ENCODE measurements around the gene TEC.

DNA sequence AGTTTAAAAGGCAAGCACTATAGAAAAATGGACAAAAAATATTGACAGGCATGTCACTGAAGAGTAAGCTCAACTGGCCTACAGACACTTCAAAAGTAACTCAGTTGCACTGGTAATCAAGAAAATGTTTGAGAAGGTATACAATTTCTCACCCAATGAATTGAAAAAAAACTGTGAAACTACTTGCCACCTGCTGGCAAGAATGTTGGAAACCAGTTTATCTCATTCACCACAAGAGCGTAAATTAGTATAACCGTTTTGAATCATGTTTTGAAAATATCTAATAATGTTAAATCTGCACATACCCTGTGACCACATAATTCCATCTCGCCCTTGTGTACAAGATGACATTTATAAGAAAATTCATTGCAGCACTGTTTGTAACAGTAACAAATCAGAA lies 167.3 kb downstream of the TEC start:
- TF ChIP-seq, protein P1, sequence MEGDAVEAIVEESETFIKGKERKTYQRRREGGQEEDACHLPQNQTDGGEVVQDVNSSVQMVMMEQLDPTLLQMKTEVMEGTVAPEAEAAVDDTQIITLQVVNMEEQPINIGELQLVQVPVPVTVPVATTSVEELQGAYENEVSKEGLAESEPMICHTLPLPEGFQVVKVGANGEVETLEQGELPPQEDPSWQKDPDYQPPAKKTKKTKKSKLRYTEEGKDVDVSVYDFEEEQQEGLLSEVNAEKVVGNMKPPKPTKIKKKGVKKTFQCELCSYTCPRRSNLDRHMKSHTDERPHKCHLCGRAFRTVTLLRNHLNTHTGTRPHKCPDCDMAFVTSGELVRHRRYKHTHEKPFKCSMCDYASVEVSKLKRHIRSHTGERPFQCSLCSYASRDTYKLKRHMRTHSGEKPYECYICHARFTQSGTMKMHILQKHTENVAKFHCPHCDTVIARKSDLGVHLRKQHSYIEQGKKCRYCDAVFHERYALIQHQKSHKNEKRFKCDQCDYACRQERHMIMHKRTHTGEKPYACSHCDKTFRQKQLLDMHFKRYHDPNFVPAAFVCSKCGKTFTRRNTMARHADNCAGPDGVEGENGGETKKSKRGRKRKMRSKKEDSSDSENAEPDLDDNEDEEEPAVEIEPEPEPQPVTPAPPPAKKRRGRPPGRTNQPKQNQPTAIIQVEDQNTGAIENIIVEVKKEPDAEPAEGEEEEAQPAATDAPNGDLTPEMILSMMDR (IDR thresholded peaks at IDR 0.05 in 8 of 11, conservative IDR thresholded peaks at IDR 0.05 in 3 of 11) = no peak
- TF ChIP-seq POLR2AphosphoS5 (IDR thresholded peaks at IDR 0.05) = no peak
- TF ChIP-seq POLR2A (IDR thresholded peaks at IDR 0.05) = no peak

Data from spleen (tissue), 7 donors.